ENCODE results near the gene ST13. TPM values are rescaled to one million over a fixed set of nuclear protein-coding genes. Genes with fewer than 3 reads are reported as not detected.
A peak's percentile ranks its signal among the peaks of the same experiment; 100 is the strongest.

Gene ST13
- total RNA-seq, 1 experiment from 2014 or later: 385 TPM

DNA sequence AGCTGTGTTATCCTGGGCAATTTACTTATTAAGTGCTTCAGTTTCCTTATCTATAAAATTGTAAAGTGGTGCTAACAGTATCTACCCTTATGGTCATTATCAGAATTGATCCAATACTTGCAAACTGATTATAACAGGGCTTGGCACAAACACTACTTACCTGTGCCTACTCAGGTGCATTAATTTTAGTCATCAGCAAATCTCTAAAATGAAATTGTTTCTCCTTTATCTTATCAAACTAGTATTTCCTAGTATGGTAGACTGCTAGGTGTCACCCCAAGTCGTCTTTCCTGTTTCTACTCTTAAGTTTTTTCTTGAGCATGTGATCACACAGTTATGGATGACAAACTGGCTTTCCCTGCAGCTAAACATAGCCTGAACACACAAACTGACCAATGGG lies 33.0 kb downstream of the ST13 start:
- intact Hi-C loops (cut with micrococcal nuclease; ENCODE audit: unreplicated experiment): no loop called here
- no TSS peak for BruUV-seq (replicated peaks)
- no peaks in the 10 kb centered on the region for H3K9me3 Mint-ChIP-seq (ENCODE audit: unreplicated experiment)
- H3K4me3 Mint-ChIP-seq (ENCODE audit: unreplicated experiment): no peak overlapping the region
- Histone ChIP-seq H3K27me3 (replicated peaks; ENCODE audit: control insufficient read depth, insufficient read depth, low read length) (no peaks in the 10 kb centered on the region), H3K36me3 (ENCODE audit: control insufficient read depth, insufficient read depth, low read length) (no peaks in the 10 kb centered on the region), H3K9me3 (no peaks in the 10 kb centered on the region), H3K4me3 (ENCODE audit: low read depth, low read length) (no peak overlapping the region), H3K4me1 (peaks cover 34% of the 10 kb centered on the region)
- no peak for DNase-seq
- TF ChIP-seq, protein P1, sequence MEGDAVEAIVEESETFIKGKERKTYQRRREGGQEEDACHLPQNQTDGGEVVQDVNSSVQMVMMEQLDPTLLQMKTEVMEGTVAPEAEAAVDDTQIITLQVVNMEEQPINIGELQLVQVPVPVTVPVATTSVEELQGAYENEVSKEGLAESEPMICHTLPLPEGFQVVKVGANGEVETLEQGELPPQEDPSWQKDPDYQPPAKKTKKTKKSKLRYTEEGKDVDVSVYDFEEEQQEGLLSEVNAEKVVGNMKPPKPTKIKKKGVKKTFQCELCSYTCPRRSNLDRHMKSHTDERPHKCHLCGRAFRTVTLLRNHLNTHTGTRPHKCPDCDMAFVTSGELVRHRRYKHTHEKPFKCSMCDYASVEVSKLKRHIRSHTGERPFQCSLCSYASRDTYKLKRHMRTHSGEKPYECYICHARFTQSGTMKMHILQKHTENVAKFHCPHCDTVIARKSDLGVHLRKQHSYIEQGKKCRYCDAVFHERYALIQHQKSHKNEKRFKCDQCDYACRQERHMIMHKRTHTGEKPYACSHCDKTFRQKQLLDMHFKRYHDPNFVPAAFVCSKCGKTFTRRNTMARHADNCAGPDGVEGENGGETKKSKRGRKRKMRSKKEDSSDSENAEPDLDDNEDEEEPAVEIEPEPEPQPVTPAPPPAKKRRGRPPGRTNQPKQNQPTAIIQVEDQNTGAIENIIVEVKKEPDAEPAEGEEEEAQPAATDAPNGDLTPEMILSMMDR (IDR thresholded peaks at IDR 0.05; ENCODE audit: insufficient read depth in 1 of 2, low read depth in 1 of 2, low read length in 1 of 2, severe bottlenecking in 1 of 2, unreplicated experiment in 1 of 2): no peak
- peaks cover 65% of the 10 kb centered on the region for H3K36me3 Mint-ChIP-seq (ENCODE audit: insufficient read depth, unreplicated experiment)
- ChIA-PET POLR2A (no interaction called here), CTCF (no interaction called here)
- H3K27ac Mint-ChIP-seq (ENCODE audit: unreplicated experiment): no peak overlapping the region
- no peaks in the 10 kb centered on the region for H3K4me1 Mint-ChIP-seq (ENCODE audit: low read depth, unreplicated experiment)
- H3K27me3 Mint-ChIP-seq (ENCODE audit: insufficient read depth, unreplicated experiment): no peaks in the 10 kb centered on the region

DNA sequence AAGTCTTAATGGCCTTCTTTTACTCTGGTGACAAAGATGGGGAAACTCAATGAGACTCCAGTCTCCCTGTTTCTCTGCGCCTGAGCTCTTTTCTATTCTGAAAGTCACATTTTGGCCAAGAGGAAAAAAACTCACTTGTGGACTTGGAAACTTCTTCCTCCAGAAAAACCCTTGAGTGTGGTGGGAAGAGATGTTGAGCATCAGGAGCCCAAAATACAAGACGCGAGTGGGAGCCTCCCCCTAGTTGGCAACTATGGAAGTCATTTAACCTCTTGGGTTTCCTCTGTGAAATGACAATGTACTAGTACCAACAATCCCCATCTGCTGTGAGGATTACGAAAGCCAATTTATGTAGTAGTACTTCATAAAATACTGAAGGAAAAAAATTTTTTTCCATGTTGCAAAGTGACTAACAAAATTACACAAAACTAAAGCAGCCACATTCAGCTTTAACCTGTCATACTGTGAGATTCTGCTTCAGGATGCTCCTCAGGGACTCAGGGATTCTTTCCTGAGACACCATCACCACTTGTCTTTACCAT lies 36.8 kb downstream of the ST13 start:
- CTCF ChIA-PET: interaction anchor here (0.6 to 2.1 kb wide), 2 partner anchors 107 to 137 kb away, joined by 5 to 9 read pairs; no protein-coding TSS in a partner anchor
- Histone ChIP-seq H3K36me3 (ENCODE audit: control insufficient read depth, insufficient read depth, low read length) (no peaks in the 10 kb centered on the region), H3K27me3 (replicated peaks; ENCODE audit: control insufficient read depth, insufficient read depth, low read length) (no peaks in the 10 kb centered on the region), H3K4me1 (peaks cover 15% of the 10 kb centered on the region; the same call in 1 of the 2 replicates), H3K4me3 (ENCODE audit: low read depth, low read length) (peak overlapping the region; percentile 37), H3K9me3 (no peaks in the 10 kb centered on the region)
- peaks cover 56% of the 10 kb centered on the region for H3K36me3 Mint-ChIP-seq (ENCODE audit: insufficient read depth, unreplicated experiment)
- TF ChIP-seq, protein P1 (IDR thresholded peaks at IDR 0.05; ENCODE audit: insufficient read depth in 1 of 2, low read depth in 1 of 2, low read length in 1 of 2, severe bottlenecking in 1 of 2, unreplicated experiment in 1 of 2): no peak
- peaks cover 16% of the 10 kb centered on the region for H3K4me1 Mint-ChIP-seq (ENCODE audit: low read depth, unreplicated experiment)
- intact Hi-C loops (cut with micrococcal nuclease; ENCODE audit: unreplicated experiment): no loop called here
- H3K4me3 Mint-ChIP-seq (ENCODE audit: unreplicated experiment): peak overlapping the region; percentile 81
- H3K27me3 Mint-ChIP-seq (ENCODE audit: insufficient read depth, unreplicated experiment): no peaks in the 10 kb centered on the region
- no peak for DNase-seq
- H3K27ac Mint-ChIP-seq (ENCODE audit: unreplicated experiment): peak overlapping the region; percentile 73
- POLR2A ChIA-PET: interaction anchor here (0.6 to 0.9 kb wide), 2 partner anchors 19 to 38 kb away, joined by 3 to 5 read pairs; no protein-coding TSS in a partner anchor
- BruUV-seq (replicated peaks): TSS peak; percentile 93
- no peaks in the 10 kb centered on the region for H3K9me3 Mint-ChIP-seq (ENCODE audit: unreplicated experiment)

DNA sequence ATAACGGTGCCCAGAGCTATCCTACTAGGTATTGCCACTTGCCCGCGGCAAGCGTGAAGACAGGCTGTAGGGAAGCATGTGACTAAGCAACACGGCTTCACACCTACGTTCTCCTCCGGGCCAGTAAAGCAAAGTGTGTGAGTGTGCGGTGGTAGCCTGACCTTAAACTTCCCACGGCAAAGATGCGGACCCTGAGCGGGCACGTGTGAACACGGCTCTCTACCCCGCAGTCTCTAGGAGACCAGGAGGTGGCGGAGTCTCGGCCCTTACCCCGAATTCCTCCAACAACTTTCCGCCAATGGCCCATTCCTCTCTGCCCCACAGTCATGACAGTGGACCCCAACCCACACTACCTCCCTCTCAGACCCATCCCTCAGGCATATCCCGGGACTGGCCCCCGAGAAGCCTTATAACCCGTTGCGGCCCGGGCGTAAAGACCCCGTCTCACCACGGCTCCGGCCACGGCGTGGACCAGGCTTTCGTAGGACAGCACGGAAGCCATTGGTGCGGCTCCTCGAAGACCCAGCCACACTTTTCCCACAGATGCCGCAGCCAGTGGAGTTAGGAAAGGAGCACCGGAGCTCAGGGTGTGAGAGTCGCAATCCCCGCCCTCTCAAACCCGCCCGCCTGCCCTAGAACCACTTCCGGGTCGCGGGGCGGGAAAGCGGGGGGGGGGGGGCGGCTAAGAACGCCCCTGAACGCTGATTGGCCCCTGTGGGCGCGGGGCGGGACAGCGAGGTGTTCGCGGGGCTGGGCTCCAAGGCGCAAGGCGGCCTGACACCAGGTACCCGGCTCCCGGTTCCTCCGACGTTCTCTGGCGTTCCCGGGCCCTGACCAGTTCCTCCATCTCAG lies 37.5 kb downstream of the ST13 start, which contains the start of gene SLC25A17:
Gene SLC25A17, minus strand, starts transcription at position 600 of the 852 bp plus-strand sequence. Its CDS starts 98 bp downstream, at position 502.
- no TSS peak for BruUV-seq (replicated peaks)
- peak within 1 kb of the TSS; percentile 81 for H3K4me3 Mint-ChIP-seq (ENCODE audit: unreplicated experiment)
- H3K36me3 ChIP-seq (ENCODE audit: control insufficient read depth, insufficient read depth, low read length): no peaks in the 10 kb centered on the region
- intact Hi-C loops (cut with micrococcal nuclease; ENCODE audit: unreplicated experiment): no loop called here
- peak within 1 kb of the TSS; percentile 73 for H3K27ac Mint-ChIP-seq (ENCODE audit: unreplicated experiment)
- no peaks in the 10 kb centered on the region for H3K9me3 Mint-ChIP-seq (ENCODE audit: unreplicated experiment)
- H3K36me3 Mint-ChIP-seq (ENCODE audit: insufficient read depth, unreplicated experiment): peaks cover 52% of the 10 kb centered on the region
- H3K4me1 Mint-ChIP-seq (ENCODE audit: low read depth, unreplicated experiment): peaks cover 16% of the 10 kb centered on the region
- peaks cover 15% of the 10 kb centered on the region; the same call in 1 of the 2 replicates for H3K4me1 ChIP-seq
- ChIA-PET CTCF (interaction anchor here (1.3 to 2.1 kb wide), 2 partner anchors 80 to 136 kb away, joined by 9 to 12 read pairs; no protein-coding TSS in a partner anchor), POLR2A (interaction anchor here (0.6 to 0.9 kb wide), 6 partner anchors 19 to 878 kb away, joined by 3 to 5 read pairs (median 4); no protein-coding TSS in a partner anchor)
- H3K27me3 ChIP-seq (replicated peaks; ENCODE audit: control insufficient read depth, insufficient read depth, low read length): no peaks in the 10 kb centered on the region
- peak; percentile 90 to 93 for DNase-seq
- TF ChIP-seq, protein P1 (IDR thresholded peaks at IDR 0.05; ENCODE audit: insufficient read depth in 1 of 2, low read depth in 1 of 2, low read length in 1 of 2, severe bottlenecking in 1 of 2, unreplicated experiment in 1 of 2): peak in 1 of 2 experiments; percentile 57
- no peaks in the 10 kb centered on the region for H3K9me3 ChIP-seq
- peak within 1 kb of the TSS; percentile 88 for H3K4me3 ChIP-seq (ENCODE audit: low read depth, low read length)
- no peaks in the 10 kb centered on the region for H3K27me3 Mint-ChIP-seq (ENCODE audit: insufficient read depth, unreplicated experiment)
